KOPT-K1 (cell line): ENCODE data around the gene APEX1.
"Not testable (repeated sequence)": the region's sequence is repeated elsewhere in the genome, so short reads cannot be mapped to it uniquely, and the experiment has no call there.

ENCODE experiments used
- H3K27ac ChIP-seq: fragments of 200-600 bp; sonication (generic); 2 replicates; pipeline ENCODE4 v1.5.1; 2016; ENCODE audit warnings: antibody characterized with exemption, mild to moderate bottlenecking, low read depth, low read length; ENCODE audit not compliant: poor library complexity, severe bottlenecking
- H3K36me3 ChIP-seq: fragments of 200-600 bp; sonication (generic); 2 replicates; pipeline ENCODE4 v1.5.1; 2017; ENCODE audit warnings: antibody characterized with exemption, mild to moderate bottlenecking, low read length, moderate library complexity; ENCODE audit not compliant: insufficient read depth
- H3K9me3 ChIP-seq: fragments of 200-600 bp; sonication (generic); 2 replicates; pipeline ENCODE4 v1.5.1; 2017; ENCODE audit warnings: antibody characterized with exemption, low read length, mild to moderate bottlenecking; ENCODE audit not compliant: insufficient read depth, poor library complexity, severe bottlenecking

The APEX1 gene

GRCh38 chr14:20485900-20486299 is 30.9 kb downstream of the APEX1 start:
- H3K9me3 ChIP-seq: no peaks in the 10 kb centered on the region
- H3K27ac ChIP-seq: no peak overlapping the region
- no peaks in the 10 kb centered on the region for H3K36me3 ChIP-seq

GRCh38 chr14:20486684-20487395 is 31.8 kb downstream of the APEX1 start:
- H3K36me3 ChIP-seq: no peaks in the 10 kb centered on the region
- no peaks in the 10 kb centered on the region for H3K9me3 ChIP-seq
- no peak overlapping the region for H3K27ac ChIP-seq

GRCh38 chr14:20487396-20487725 is 32.3 kb downstream of the APEX1 start:
- Histone ChIP-seq H3K27ac (no peak overlapping the region), H3K36me3 (no peaks in the 10 kb centered on the region), H3K9me3 (no peaks in the 10 kb centered on the region)

GRCh38 chr14:20489093-20489994 is 34.3 kb downstream of the APEX1 start:
- no peaks in the 10 kb centered on the region for H3K9me3 ChIP-seq
- H3K27ac ChIP-seq: no peak overlapping the region
- no peaks in the 10 kb centered on the region for H3K36me3 ChIP-seq

GRCh38 chr14:20490563-20490962 is 35.5 kb downstream of the APEX1 start:
- no peaks in the 10 kb centered on the region for H3K36me3 ChIP-seq
- no peak overlapping the region for H3K27ac ChIP-seq
- H3K9me3 ChIP-seq: no peaks in the 10 kb centered on the region

- no peak overlapping the region for H3K27ac ChIP-seq
Observed at GRCh38 chr14:20492486-20492885, 37.5 kb downstream of the APEX1 start.

GRCh38 chr14:20493634-20494033 is 38.6 kb downstream of the APEX1 start:
- Histone ChIP-seq H3K9me3 (no peaks in the 10 kb centered on the region), H3K36me3 (no peaks in the 10 kb centered on the region), H3K27ac (no peak overlapping the region)

More at GRCh38 chr14:20492486-20492885, 37.5 kb downstream of the APEX1 start:
- Histone ChIP-seq H3K9me3 (no peaks in the 10 kb centered on the region), H3K36me3 (no peaks in the 10 kb centered on the region)

GRCh38 chr14:20494935-20495766 is 40.1 kb downstream of the APEX1 start:
- no peak overlapping the region for H3K27ac ChIP-seq
- H3K36me3 ChIP-seq: no peaks in the 10 kb centered on the region
- no peaks in the 10 kb centered on the region for H3K9me3 ChIP-seq

- no peak overlapping the region for H3K27ac ChIP-seq
- H3K36me3 ChIP-seq: no peaks in the 10 kb centered on the region
- H3K9me3 ChIP-seq: no peaks in the 10 kb centered on the region
Observed at GRCh38 chr14:20498622-20499021, 43.6 kb downstream of the APEX1 start.

GRCh38 chr14:20499108-20499507 is 44.1 kb downstream of the APEX1 start:
- Histone ChIP-seq H3K36me3 (no peaks in the 10 kb centered on the region), H3K9me3 (no peaks in the 10 kb centered on the region), H3K27ac (no peak overlapping the region)

GRCh38 chr14:20499881-20500280 is 44.9 kb downstream of the APEX1 start:
- H3K9me3 ChIP-seq: no peaks in the 10 kb centered on the region
- no peaks in the 10 kb centered on the region for H3K36me3 ChIP-seq
- no peak overlapping the region for H3K27ac ChIP-seq

GRCh38 chr14:20501346-20501745 is 46.3 kb downstream of the APEX1 start:
- Histone ChIP-seq H3K9me3 (no peaks in the 10 kb centered on the region), H3K36me3 (no peaks in the 10 kb centered on the region), H3K27ac (no peak overlapping the region)

- Histone ChIP-seq H3K9me3 (no peaks in the 10 kb centered on the region), H3K27ac (no peak overlapping the region), H3K36me3 (no peaks in the 10 kb centered on the region)
Observed at GRCh38 chr14:20503898-20504297, 48.9 kb downstream of the APEX1 start.

- H3K9me3 ChIP-seq, H3K27ac ChIP-seq, H3K36me3 ChIP-seq: not testable (repeated sequence)
Observed at GRCh38 chr14:20506276-20506675, 51.2 kb downstream of the APEX1 start.

- H3K27ac ChIP-seq, H3K36me3 ChIP-seq, H3K9me3 ChIP-seq: not testable (repeated sequence)
Observed at GRCh38 chr14:20506752-20507151, 51.7 kb downstream of the APEX1 start.
